Measurements from ENCODE around the gene PHF21A.

PHF21A gene

DNA sequence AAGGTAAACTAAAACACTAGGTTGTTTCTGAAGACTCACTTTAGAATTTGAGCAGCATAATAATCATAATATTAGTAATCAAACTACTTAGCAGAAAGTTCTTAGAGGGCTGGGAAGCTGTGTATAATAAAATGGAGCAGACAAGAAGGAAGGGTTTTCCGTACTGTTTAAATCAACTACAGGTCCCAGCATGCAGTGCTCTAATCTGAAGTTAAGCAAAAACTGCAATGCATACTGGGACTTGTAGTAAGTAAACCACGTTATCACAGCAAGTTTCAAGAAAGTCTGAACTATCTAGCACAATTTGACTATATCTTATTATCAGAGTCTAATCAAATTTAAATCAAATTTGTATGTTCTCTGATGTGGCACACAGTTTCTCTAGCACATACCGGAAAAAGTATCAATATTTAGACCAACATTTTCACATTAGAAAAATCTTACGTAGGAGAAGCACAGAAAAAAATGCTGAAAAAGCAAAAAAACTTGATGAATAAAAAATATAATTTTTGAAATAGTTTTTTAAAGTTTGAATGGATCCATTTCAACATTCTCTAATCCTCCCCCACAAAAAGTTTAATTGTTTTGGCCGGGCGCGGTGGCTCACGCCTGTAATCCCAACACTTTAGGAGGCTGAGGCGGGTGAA lies 8.2 kb downstream of the PHF21A start:
- no peak for TF ChIP-seq ARNTL (CRISPR knock-in tag; IDR thresholded peaks at IDR 0.05; ENCODE audit: borderline replicate concordance, low read depth)
- no peak for TF ChIP-seq GLIS3 (CRISPR knock-in tag; IDR thresholded peaks at IDR 0.05)
- no peak for TF ChIP-seq ZFP3 (CRISPR knock-in tag; IDR thresholded peaks at IDR 0.05)
- peak; percentile 100 for ATAC-seq

- no peak for ATAC-seq
- TF ChIP-seq ZNF70 (CRISPR knock-in tag; IDR thresholded peaks at IDR 0.05): no peak
- TF ChIP-seq TCF4 (CRISPR knock-in tag; IDR thresholded peaks at IDR 0.05; ENCODE audit: borderline replicate concordance): no peak
- TF ChIP-seq, protein P1, sequence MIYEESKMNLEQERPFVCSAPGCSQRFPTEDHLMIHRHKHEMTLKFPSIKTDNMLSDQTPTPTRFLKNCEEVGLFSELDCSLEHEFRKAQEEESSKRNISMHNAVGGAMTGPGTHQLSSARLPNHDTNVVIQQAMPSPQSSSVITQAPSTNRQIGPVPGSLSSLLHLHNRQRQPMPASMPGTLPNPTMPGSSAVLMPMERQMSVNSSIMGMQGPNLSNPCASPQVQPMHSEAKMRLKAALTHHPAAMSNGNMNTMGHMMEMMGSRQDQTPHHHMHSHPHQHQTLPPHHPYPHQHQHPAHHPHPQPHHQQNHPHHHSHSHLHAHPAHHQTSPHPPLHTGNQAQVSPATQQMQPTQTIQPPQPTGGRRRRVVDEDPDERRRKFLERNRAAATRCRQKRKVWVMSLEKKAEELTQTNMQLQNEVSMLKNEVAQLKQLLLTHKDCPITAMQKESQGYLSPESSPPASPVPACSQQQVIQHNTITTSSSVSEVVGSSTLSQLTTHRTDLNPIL (CRISPR knock-in tag; IDR thresholded peaks at IDR 0.05; ENCODE audit: low read depth): no peak
- TF ChIP-seq ZFP30 (CRISPR knock-in tag; IDR thresholded peaks at IDR 0.05): no peak
- TF ChIP-seq TSHZ2 (CRISPR knock-in tag; IDR thresholded peaks at IDR 0.05): no peak
- TF ChIP-seq POU6F1 (CRISPR knock-in tag; IDR thresholded peaks at IDR 0.05; ENCODE audit: borderline replicate concordance, low read depth): no peak
- TF ChIP-seq GLIS3 (CRISPR knock-in tag; IDR thresholded peaks at IDR 0.05): no peak
Observed at GRCh38 chr11:46108751-46109150, 12.5 kb downstream of the PHF21A start.

GRCh38 chr11:46107780-46108179 lies 13.5 kb downstream of the PHF21A start:
- no peak for ATAC-seq
- TF ChIP-seq ZNF70 (CRISPR knock-in tag; IDR thresholded peaks at IDR 0.05) (no peak), CSDC2 (CRISPR knock-in tag; IDR thresholded peaks at IDR 0.05) (no peak), ZFP30 (CRISPR knock-in tag; IDR thresholded peaks at IDR 0.05) (no peak), ESRRG (CRISPR knock-in tag; IDR thresholded peaks at IDR 0.05) (no peak), PATZ1 (CRISPR knock-in tag; IDR thresholded peaks at IDR 0.05; ENCODE audit: borderline replicate concordance) (no peak), CSRNP3 (CRISPR knock-in tag; IDR thresholded peaks at IDR 0.05) (no peak), ZNF565 (CRISPR knock-in tag; conservative IDR thresholded peaks at IDR 0.05; ENCODE audit: low read depth) (no peak), ARNTL (CRISPR knock-in tag; IDR thresholded peaks at IDR 0.05; ENCODE audit: borderline replicate concordance, low read depth) (no peak), POU6F1 (CRISPR knock-in tag; IDR thresholded peaks at IDR 0.05; ENCODE audit: borderline replicate concordance, low read depth) (no peak), PPARA (CRISPR knock-in tag; IDR thresholded peaks at IDR 0.05; ENCODE audit: borderline replicate concordance) (no peak), RARB (CRISPR knock-in tag; IDR thresholded peaks at IDR 0.05) (no peak), TSHZ2 (CRISPR knock-in tag; IDR thresholded peaks at IDR 0.05) (no peak), OSR1 (CRISPR knock-in tag; IDR thresholded peaks at IDR 0.05) (no peak), BACH2 (CRISPR knock-in tag; IDR thresholded peaks at IDR 0.05; ENCODE audit: borderline replicate concordance) (no peak), ZNF8 (CRISPR knock-in tag; IDR thresholded peaks at IDR 0.05) (no peak), ZFP3 (CRISPR knock-in tag; IDR thresholded peaks at IDR 0.05) (no peak)

Data from SK-N-SH treated with all-trans-retinoic acid at 6 μM for 48 hours (cell line).